Hepatocyte (in vitro differentiated cells): ENCODE data around the gene AMIGO1. TPM values are rescaled to one million over a fixed set of nuclear protein-coding genes. Genes with fewer than 3 reads are reported as not detected.
"Not testable (repeated sequence)": the region's sequence is repeated elsewhere in the genome, so short reads cannot be mapped to it uniquely, and the experiment has no call there.

Experiments used
- DNase-seq: peaks from one replicate; pipeline ENCODE4 v3.0.0-alpha.2; 2016; ENCODE audit warnings: low spot score
- H2AFZ ChIP-seq: fragments of 200-600 bp; sonication (generic); 2 replicates; pipeline ENCODE4 v1.6.0; 2016; ENCODE audit warnings: antibody characterized with exemption, mild to moderate bottlenecking
- H3K27ac ChIP-seq: fragments of 200-600 bp; sonication (generic); 2 replicates; pipeline ENCODE4 v1.5.1; 2016; ENCODE audit warnings: mild to moderate bottlenecking
- H3K27me3 ChIP-seq: fragments of 200-600 bp; sonication (generic); 2 replicates; pipeline ENCODE4 v1.6.1; 2016
- H3K36me3 ChIP-seq: fragments of 200-600 bp; sonication (generic); replicated peaks from 2 replicates; pipeline ENCODE4 v1.5.1; 2016; ENCODE audit warnings: low read depth; ENCODE audit not compliant: insufficient read depth
- H3K4me1 ChIP-seq: fragments of 200-600 bp; sonication (generic); 2 replicates; pipeline ENCODE4 v1.5.1; 2016; ENCODE audit warnings: mild to moderate bottlenecking, moderate library complexity; ENCODE audit not compliant: insufficient read depth
- H3K4me2 ChIP-seq: fragments of 200-600 bp; sonication (generic); 2 replicates; pipeline ENCODE4 v1.6.0; 2016
- H3K4me3 ChIP-seq: fragments of 200-600 bp; sonication (generic); 2 replicates; pipeline ENCODE4 v1.5.1; 2016; ENCODE audit warnings: mild to moderate bottlenecking
- H3K79me2 ChIP-seq: fragments of 200-600 bp; sonication (generic); 2 replicates; pipeline ENCODE4 v1.6.0; 2017; ENCODE audit warnings: mild to moderate bottlenecking
- H3K9me2 ChIP-seq: fragments of 200-600 bp; sonication (generic); replicated peaks from 2 replicates; pipeline ENCODE4 v1.6.0; 2017; ENCODE audit warnings: mild to moderate bottlenecking; ENCODE audit not compliant: insufficient read depth
- H3K9me3 ChIP-seq: fragments of 200-600 bp; sonication (generic); 2 replicates; pipeline ENCODE4 v1.5.1; 2016; ENCODE audit warnings: low read depth, mild to moderate bottlenecking
- H4K20me1 ChIP-seq: fragments of 200-600 bp; sonication (generic); 2 replicates; pipeline ENCODE4 v1.6.0; 2016; ENCODE audit warnings: mild to moderate bottlenecking; ENCODE audit not compliant: insufficient read depth, poor library complexity, severe bottlenecking
- CTCF ChIP-seq: fragments of 200-600 bp; sonication (generic); IDR thresholded peaks from 2 replicates; pipeline ENCODE4 v1.5.1; 2016; ENCODE audit warnings: antibody characterized with exemption, mild to moderate bottlenecking; ENCODE audit not compliant: poor library complexity
- EZH2 ChIP-seq: fragments of 200-600 bp; sonication (generic); IDR thresholded peaks from 2 replicates; pipeline ENCODE4 v1.6.1; 2016; ENCODE audit warnings: antibody characterized with exemption, mild to moderate bottlenecking, borderline replicate concordance
- EZH2phosphoT487 ChIP-seq: fragments of 200-600 bp; sonication (generic); IDR thresholded peaks from one replicate; pipeline ENCODE4 v1.6.1; 2018; ENCODE audit warnings: antibody characterized with exemption, mild to moderate bottlenecking, low read depth, moderate library complexity; ENCODE audit not compliant: unreplicated experiment, severe bottlenecking
- WGBS: methylation state at CpG from one replicate; pipeline ENCODE4 v1.1.6; 2016; ENCODE audit warnings: low lambda C conversion rate; ENCODE audit errors: missing lambda C conversion rate; 5-methylcytosine and 5-hydroxymethylcytosine counted together
- polyA plus RNA-seq: library from polyadenylated mRNA; unstranded; fragments of >200 nt; fragmentation: Nextera tagmentation; extraction: Ambion mirVana; gene quantifications from 2 replicates; pipeline ENCODE4 v1.2.1, GENCODE V29; 2016
- total RNA-seq: library from RNA; depleted of rRNA; stranded (reverse); fragments of >200 nt; gene quantifications from 2 replicates; pipeline ENCODE4 v1.2.3, GENCODE V29; 2014

AMIGO1 gene
- total and polyA plus RNA-seq, 2 experiments from 2014 or later, result 2.0 to 4.1 TPM

DNA sequence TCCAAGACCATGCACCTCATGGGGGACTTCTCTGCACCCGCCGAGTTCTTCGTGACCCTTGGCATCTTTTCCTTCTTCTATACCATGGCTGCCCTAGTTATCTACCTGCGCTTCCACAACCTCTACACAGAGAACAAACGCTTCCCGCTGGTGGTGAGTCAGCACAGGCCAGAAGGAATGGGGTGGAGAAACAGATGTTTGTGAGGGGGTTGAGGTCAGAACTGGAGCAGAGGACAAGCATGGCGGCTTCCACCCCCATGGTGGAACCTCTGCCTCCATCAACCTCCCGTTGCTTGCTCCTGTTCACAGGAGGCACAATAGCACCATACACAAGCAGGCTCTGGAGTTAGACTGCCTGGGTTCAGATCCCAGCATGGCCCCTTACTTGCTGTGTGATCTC, 32.7 kb downstream of the AMIGO1 start:
- no peak overlapping the region for H3K4me2 ChIP-seq
- WGBS, result 92% methylated on average over 8 of the region's 8 CpGs
- no peak for DNase-seq
- no peak overlapping the region for H2AFZ ChIP-seq
- peaks cover 22% of the 10 kb centered on the region for H3K27me3 ChIP-seq
- no peaks in the 10 kb centered on the region for H3K9me3 ChIP-seq
- no peak overlapping the region for H3K4me3 ChIP-seq
- H3K4me1 ChIP-seq, result no peaks in the 10 kb centered on the region
- H3K36me3 ChIP-seq, result no peaks in the 10 kb centered on the region
- no peaks in the 10 kb centered on the region for H3K79me2 ChIP-seq
- H3K27ac ChIP-seq, result no peak overlapping the region
- H3K9me2 ChIP-seq, result no peaks in the 10 kb centered on the region
- no peak for TF ChIP-seq EZH2
- TF ChIP-seq EZH2phosphoT487, result no peak
- TF ChIP-seq CTCF, result no peak
- no peaks in the 10 kb centered on the region for H4K20me1 ChIP-seq

GRCh38 chr1:109475261-109475660, 34.3 kb downstream of the AMIGO1 start:
- no peaks in the 10 kb centered on the region for H3K9me3 ChIP-seq
- no peak overlapping the region for H3K4me2 ChIP-seq
- no peak for DNase-seq
- no peak for TF ChIP-seq CTCF
- TF ChIP-seq EZH2phosphoT487, result no peak
- TF ChIP-seq EZH2, result no peak
- no peaks in the 10 kb centered on the region for H3K4me1 ChIP-seq
- H3K79me2 ChIP-seq, result no peaks in the 10 kb centered on the region
- H3K9me2 ChIP-seq, result no peaks in the 10 kb centered on the region
- peaks cover 30% of the 10 kb centered on the region for H3K27me3 ChIP-seq
- no peak overlapping the region for H3K4me3 ChIP-seq
- no peaks in the 10 kb centered on the region for H3K36me3 ChIP-seq
- WGBS, result 84% methylated on average over 9 of the region's 9 CpGs
- H4K20me1 ChIP-seq, result no peaks in the 10 kb centered on the region
- no peak overlapping the region for H2AFZ ChIP-seq
- H3K27ac ChIP-seq, result no peak overlapping the region

- Histone ChIP-seq H3K9me2 (no peaks in the 10 kb centered on the region), H3K36me3 (no peaks in the 10 kb centered on the region), H3K79me2 (no peaks in the 10 kb centered on the region), H3K4me1 (no peaks in the 10 kb centered on the region), H3K4me2 (no peak overlapping the region), H3K4me3 (no peak overlapping the region), H2AFZ (no peak overlapping the region), H4K20me1 (no peaks in the 10 kb centered on the region), H3K27ac (no peak overlapping the region), H3K27me3 (peaks cover 35% of the 10 kb centered on the region), H3K9me3 (no peaks in the 10 kb centered on the region)
- no peak for TF ChIP-seq CTCF
- no peak for TF ChIP-seq EZH2phosphoT487
- TF ChIP-seq EZH2, result no peak
- 83% methylated on average over 1 of the region's 1 CpG for WGBS
- DNase-seq, result no peak
These were observed 34.8 kb downstream of the AMIGO1 start for GRCh38 chr1:109474697-109475096.

GRCh38 chr1:109473284-109474057, 36.1 kb downstream of the AMIGO1 start:
- not testable (repeated sequence) for H3K4me1 ChIP-seq, H3K79me2 ChIP-seq, DNase-seq, H2AFZ ChIP-seq, H3K4me2 ChIP-seq, H3K36me3 ChIP-seq, H3K9me2 ChIP-seq, H3K9me3 ChIP-seq, H4K20me1 ChIP-seq, H3K27ac ChIP-seq, H3K4me3 ChIP-seq
- peaks cover 47% of the 10 kb centered on the region for H3K27me3 ChIP-seq
- WGBS, result 83% methylated on average over 12 of the region's 12 CpGs
